Measurements from ENCODE around the gene CYB5RL. TPM values are rescaled to one million over a fixed set of nuclear protein-coding genes. Genes with fewer than 3 reads are reported as not detected.

Gene CYB5RL
- total and polyA plus RNA-seq, 2 of the 8 experiments (the other 6 are each of a cell fraction or from before 2014, with no cell fraction given): 13.2 to 14.1 TPM

GRCh38 chr1:54219688-54220003 lies 19.8 kb upstream of the CYB5RL start:
- Histone ChIP-seq H2AFZ (ENCODE audit: low read length) (no peak overlapping the region), H3K9me3 (ENCODE audit: insufficient read depth in 2 of 2, low read depth in 1 of 2, low read length in 1 of 2) (no peaks in the 10 kb centered on the region), H3K4ac (replicated peaks; ENCODE audit: insufficient read length, low read depth, low read length) (no peak overlapping the region), H3K27ac (ENCODE audit: low read depth, low read length) (no peak overlapping the region), H4K5ac (ENCODE audit: insufficient read length, low read depth, low read length) (no peak overlapping the region), H3K36me3 (ENCODE audit: control insufficient read depth in 2 of 4, insufficient read depth in 4 of 4, low read length in 3 of 4) (peaks cover 21 to 44% (median 34%) of the 10 kb centered on the region in 4 experiments), H3K14ac (ENCODE audit: insufficient read length) (no peak overlapping the region), H3K23me2 (ENCODE audit: low read depth, low read length) (no peaks in the 10 kb centered on the region), H4K8ac (ENCODE audit: extremely low read depth, insufficient read depth, low read length) (no peak overlapping the region; the same call in 1 of the 2 replicates), H2BK15ac (ENCODE audit: low read length) (no peak overlapping the region), H2BK12ac (ENCODE audit: low read depth, low read length) (no peak overlapping the region), H3K4me3 (ENCODE audit: extremely low read depth in 1 of 4, insufficient read depth in 2 of 4, low read depth in 3 of 4, low read length in 4 of 4) (no peak overlapping the region), H3K79me1 (ENCODE audit: low read depth, low read length) (peaks cover 3% of the 10 kb centered on the region; the same call in 1 of the 2 replicates), H2BK20ac (ENCODE audit: low read length) (no peak overlapping the region), H3K9ac (replicated peaks in 1 of 4; ENCODE audit: extremely low read depth in 1 of 4, low read depth in 3 of 4, low read length in 3 of 4) (no peak overlapping the region), H3K4me1 (replicated peaks in 1 of 4; ENCODE audit: control insufficient read depth in 3 of 4, insufficient read depth in 4 of 4, low read length in 3 of 4) (peaks cover 0 to 4% (median 2%) of the 10 kb centered on the region in 4 experiments; a peak in 3 of 7 replicates), H3K27me3 (replicated peaks in 1 of 4; ENCODE audit: control insufficient read depth in 3 of 4, extremely low read depth in 1 of 4, insufficient read depth in 3 of 4, low read length in 3 of 4) (no peaks in the 10 kb centered on the region), H3K79me2 (ENCODE audit: control insufficient read depth in 1 of 2, insufficient read depth in 2 of 2, low read length in 2 of 2) (no peaks in the 10 kb centered on the region), H2BK5ac (ENCODE audit: low read depth, low read length) (no peak overlapping the region), H3K23ac (ENCODE audit: insufficient read length) (no peak overlapping the region), H4K20me1 (replicated peaks in 1 of 2; ENCODE audit: control insufficient read depth in 1 of 2, insufficient read depth in 2 of 2, low read length in 2 of 2) (peaks cover 7 to 12% of the 10 kb centered on the region in 2 experiments), H2BK120ac (replicated peaks; ENCODE audit: low read depth, low read length) (no peak overlapping the region), H3K4me2 (ENCODE audit: insufficient read depth in 1 of 2, low read depth in 2 of 2, low read length in 2 of 2) (no peak overlapping the region), H2AK5ac (ENCODE audit: low read depth, low read length) (no peak overlapping the region), H4K91ac (replicated peaks; ENCODE audit: insufficient read length, low read length) (no peak overlapping the region), H3K56ac (replicated peaks; ENCODE audit: insufficient read length, low read depth, low read length) (no peak overlapping the region), H3K18ac (ENCODE audit: extremely low read depth, low read length) (no peak overlapping the region)
- FAIRE-seq: no peak
- CTCF ChIA-PET (ENCODE audit: partially characterized antibody): interaction anchor here (0.6 to 3.7 kb wide), 11 partner anchors 9 to 590 kb away, joined by 3 to 19 read pairs (median 4); partner anchors contain the start of gene TTC22
- no peak for DNase-seq (ENCODE audit: low read depth in 1 of 2, low spot score in 2 of 2)
- WGBS, 2 experiments (ENCODE audit: extremely low coverage in 1 of 2, insufficient coverage in 1 of 2, insufficient read length in 1 of 2, insufficient replicate concordance in 2 of 2, low coverage in 1 of 2, low lambda C conversion rate in 2 of 2, missing lambda C conversion rate in 1 of 2): 91% methylated on average over 3 of the region's 3 CpGs; no CpG with 5 or more reads in 1 of the 2 experiments
- POLR2A ChIA-PET (ENCODE audit: partially characterized antibody): interaction anchor here (0.9 to 7.1 kb wide), 4 partner anchors 19 to 327 kb away, joined by 3 to 50 read pairs (median 5); partner anchors contain the start of genes CYB5RL and MRPL37
- TF ChIP-seq CTCF (IDR thresholded peaks at IDR 0.05; ENCODE audit: control extremely low read depth in 1 of 3, insufficient read depth in 1 of 3, low read depth in 1 of 3, low read length in 3 of 3) (no peak), POU5F1 (IDR thresholded peaks at IDR 0.05; ENCODE audit: low read depth, low read length) (no peak), HDAC6 (IDR thresholded peaks at IDR 0.05; ENCODE audit: low read depth, low read length) (no peak), SIX5 (IDR thresholded peaks at IDR 0.05; ENCODE audit: low read depth, low read length) (no peak), PHF8 (conservative IDR thresholded peaks at IDR 0.05; ENCODE audit: low read depth, low read length) (no peak), NANOG (IDR thresholded peaks at IDR 0.05; ENCODE audit: insufficient read depth, low read depth, low read length, poor library complexity, severe bottlenecking) (no peak), BACH1 (IDR thresholded peaks at IDR 0.05; ENCODE audit: low read length) (no peak), POLR2AphosphoS5 (IDR thresholded peaks at IDR 0.05; ENCODE audit: low read depth, low read length) (no peak)
- TF ChIP-seq, protein P1, sequence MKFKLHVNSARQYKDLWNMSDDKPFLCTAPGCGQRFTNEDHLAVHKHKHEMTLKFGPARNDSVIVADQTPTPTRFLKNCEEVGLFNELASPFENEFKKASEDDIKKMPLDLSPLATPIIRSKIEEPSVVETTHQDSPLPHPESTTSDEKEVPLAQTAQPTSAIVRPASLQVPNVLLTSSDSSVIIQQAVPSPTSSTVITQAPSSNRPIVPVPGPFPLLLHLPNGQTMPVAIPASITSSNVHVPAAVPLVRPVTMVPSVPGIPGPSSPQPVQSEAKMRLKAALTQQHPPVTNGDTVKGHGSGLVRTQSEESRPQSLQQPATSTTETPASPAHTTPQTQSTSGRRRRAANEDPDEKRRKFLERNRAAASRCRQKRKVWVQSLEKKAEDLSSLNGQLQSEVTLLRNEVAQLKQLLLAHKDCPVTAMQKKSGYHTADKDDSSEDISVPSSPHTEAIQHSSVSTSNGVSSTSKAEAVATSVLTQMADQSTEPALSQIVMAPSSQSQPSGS (IDR thresholded peaks at IDR 0.05; ENCODE audit: low read length): no peak
- TF ChIP-seq, protein P2, sequence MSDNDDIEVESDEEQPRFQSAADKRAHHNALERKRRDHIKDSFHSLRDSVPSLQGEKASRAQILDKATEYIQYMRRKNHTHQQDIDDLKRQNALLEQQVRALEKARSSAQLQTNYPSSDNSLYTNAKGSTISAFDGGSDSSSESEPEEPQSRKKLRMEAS (IDR thresholded peaks at IDR 0.05): no peak

All from H1 (cell line).